ENCODE measurements around the gene CACNA1G.

CACNA1G gene

GRCh38 chr17:50565402-50566350, 5.2 kb downstream of the CACNA1G start:
- H3K27me3 ChIP-seq (ENCODE audit: insufficient read depth, low read length, poor library complexity, severe bottlenecking) = peaks cover 21% of the 10 kb centered on the region
- no peak overlapping the region for H3K9ac ChIP-seq (ENCODE audit: low read depth, low read length, poor library complexity, severe bottlenecking)
- no peak overlapping the region for H3K4me2 ChIP-seq (ENCODE audit: low read depth, low read length, poor library complexity, severe bottlenecking)
- H4K20me1 ChIP-seq (ENCODE audit: insufficient read depth, low read length, poor library complexity, severe bottlenecking) = no peaks in the 10 kb centered on the region
- H3K79me2 ChIP-seq (ENCODE audit: insufficient read depth, low read length) = no peaks in the 10 kb centered on the region
- no peaks in the 10 kb centered on the region for H3F3A ChIP-seq (ENCODE audit: low read depth)
- H3K9me2 ChIP-seq (replicated peaks; ENCODE audit: low read depth, low read length) = no peaks in the 10 kb centered on the region
- H3K9me3 ChIP-seq (ENCODE audit: insufficient read depth, low read depth, low read length) = no peaks in the 10 kb centered on the region
- peaks cover 6% of the 10 kb centered on the region for H3K4me1 ChIP-seq (ENCODE audit: insufficient read depth, low read length, poor library complexity, severe bottlenecking)
- no peak overlapping the region for H3K4me3 ChIP-seq (ENCODE audit: low read length, poor library complexity, severe bottlenecking)
- no peak overlapping the region for H2AFZ ChIP-seq (ENCODE audit: low read length)
- H3K36me3 ChIP-seq (ENCODE audit: insufficient read depth, low read length) = no peaks in the 10 kb centered on the region
- no peak for TF ChIP-seq EZH2phosphoT487 (IDR thresholded peaks at IDR 0.05; ENCODE audit: borderline replicate concordance)
- no peak for TF ChIP-seq CTCF (conservative IDR thresholded peaks at IDR 0.05; ENCODE audit: low read length)

- H3K4me3 ChIP-seq (ENCODE audit: low read length, poor library complexity, severe bottlenecking) = no peak overlapping the region
- H3K27me3 ChIP-seq (ENCODE audit: insufficient read depth, low read length, poor library complexity, severe bottlenecking) = peaks cover 10% of the 10 kb centered on the region
- no peak overlapping the region for H3K9ac ChIP-seq (ENCODE audit: low read depth, low read length, poor library complexity, severe bottlenecking)
- H3K4me2 ChIP-seq (ENCODE audit: low read depth, low read length, poor library complexity, severe bottlenecking) = no peak overlapping the region
- H3K36me3 ChIP-seq (ENCODE audit: insufficient read depth, low read length) = no peaks in the 10 kb centered on the region
- no peaks in the 10 kb centered on the region for H3K4me1 ChIP-seq (ENCODE audit: insufficient read depth, low read length, poor library complexity, severe bottlenecking)
- H3K79me2 ChIP-seq (ENCODE audit: insufficient read depth, low read length) = no peaks in the 10 kb centered on the region
- H3F3A ChIP-seq (ENCODE audit: low read depth) = no peaks in the 10 kb centered on the region
- H2AFZ ChIP-seq (ENCODE audit: low read length) = no peak overlapping the region
- TF ChIP-seq CTCF (conservative IDR thresholded peaks at IDR 0.05; ENCODE audit: low read length) (no peak), EZH2phosphoT487 (IDR thresholded peaks at IDR 0.05; ENCODE audit: borderline replicate concordance) (no peak)
- no peaks in the 10 kb centered on the region for H3K9me3 ChIP-seq (ENCODE audit: insufficient read depth, low read depth, low read length)
- H4K20me1 ChIP-seq (ENCODE audit: insufficient read depth, low read length, poor library complexity, severe bottlenecking) = no peaks in the 10 kb centered on the region
- H3K9me2 ChIP-seq (replicated peaks; ENCODE audit: low read depth, low read length) = no peaks in the 10 kb centered on the region
Measured at GRCh38 chr17:50566886-50567285, 6.4 kb downstream of the CACNA1G start.

- no peak for TF ChIP-seq EZH2phosphoT487 (IDR thresholded peaks at IDR 0.05; ENCODE audit: borderline replicate concordance)
- TF ChIP-seq CTCF (conservative IDR thresholded peaks at IDR 0.05; ENCODE audit: low read length) = no peak
- H3F3A ChIP-seq (ENCODE audit: low read depth) = no peaks in the 10 kb centered on the region
- no peaks in the 10 kb centered on the region for H3K36me3 ChIP-seq (ENCODE audit: insufficient read depth, low read length)
Measured at GRCh38 chr17:50568659-50569058, 8.1 kb downstream of the CACNA1G start.

More at GRCh38 chr17:50568659-50569058, 8.1 kb downstream of the CACNA1G start:
- no peak overlapping the region for H3K9ac ChIP-seq (ENCODE audit: low read depth, low read length, poor library complexity, severe bottlenecking)
- H3K4me1 ChIP-seq (ENCODE audit: insufficient read depth, low read length, poor library complexity, severe bottlenecking) = no peaks in the 10 kb centered on the region
- no peaks in the 10 kb centered on the region for H3K79me2 ChIP-seq (ENCODE audit: insufficient read depth, low read length)
- no peaks in the 10 kb centered on the region for H4K20me1 ChIP-seq (ENCODE audit: insufficient read depth, low read length, poor library complexity, severe bottlenecking)
- H3K4me2 ChIP-seq (ENCODE audit: low read depth, low read length, poor library complexity, severe bottlenecking) = no peak overlapping the region
- H3K9me2 ChIP-seq (replicated peaks; ENCODE audit: low read depth, low read length) = no peaks in the 10 kb centered on the region
- H3K9me3 ChIP-seq (ENCODE audit: insufficient read depth, low read depth, low read length) = no peaks in the 10 kb centered on the region
- H3K4me3 ChIP-seq (ENCODE audit: low read length, poor library complexity, severe bottlenecking) = no peak overlapping the region
- no peak overlapping the region for H2AFZ ChIP-seq (ENCODE audit: low read length)
- H3K27me3 ChIP-seq (ENCODE audit: insufficient read depth, low read length, poor library complexity, severe bottlenecking) = no peaks in the 10 kb centered on the region

All from Loucy (cell line).